ENCODE data around the gene UNK.
"Not testable (repeated sequence)": the region's sequence is repeated elsewhere in the genome, so short reads cannot be mapped to it uniquely, and the experiment has no call there.

DNA sequence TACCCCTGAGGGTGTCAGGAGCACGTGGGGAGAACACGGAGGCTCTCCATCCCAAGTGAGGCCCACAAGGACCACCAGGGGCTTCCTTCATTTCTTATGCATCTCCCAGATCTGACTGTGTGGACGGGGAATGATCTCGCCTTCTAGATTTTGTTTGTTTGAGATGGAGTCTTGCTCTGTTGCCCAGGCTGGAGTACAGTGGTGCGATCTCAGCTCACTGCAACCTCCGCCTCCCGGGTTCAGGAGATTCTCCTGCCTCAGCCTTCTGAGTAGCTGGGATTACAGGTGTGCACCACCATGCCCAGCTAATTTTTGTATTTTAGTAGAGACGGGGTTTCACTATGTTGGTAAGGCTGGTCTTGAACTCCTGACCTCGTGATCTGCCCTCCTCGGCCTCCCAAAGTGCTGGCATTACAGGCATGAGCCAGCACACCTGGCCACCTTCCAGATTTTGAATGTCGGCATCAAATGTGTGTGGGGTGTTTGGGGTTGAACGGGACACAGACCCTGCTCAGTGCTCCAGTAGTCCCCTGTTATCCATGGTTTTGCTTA, 84.2 kb downstream of the UNK start:
- not testable (repeated sequence) for TF ChIP-seq CTCF (IDR thresholded peaks at IDR 0.05; ENCODE audit: low read depth, low read length); EZH2phosphoT487 (IDR thresholded peaks at IDR 0.05; ENCODE audit: low read depth)

Data from OCI-LY3 (cell line).